ENCODE data around the gene LGR6.
A peak's percentile ranks its signal among the peaks of the same experiment; 100 is the strongest.

GRCh38 chr1:202274611-202275010 is 81.0 kb downstream of the LGR6 start:
- TF ChIP-seq CTCF (IDR thresholded peaks at IDR 0.05; ENCODE audit: low read length) (peak; percentile 77), EZH2 (optimal IDR thresholded peaks at IDR 0.05; ENCODE audit: low read depth, low read length) (no peak)

All from MM.1S (cell line).